Colonic mucosa (tissue), 4 donors: ENCODE data around the gene AGRP. TPM values are rescaled to one million over a fixed set of nuclear protein-coding genes. Genes with fewer than 3 reads are reported as not detected.

Experiments
- DNase-seq: peaks from one replicate; pipeline ENCODE4 v3.0.0-alpha.2; 2020
- H3K27ac ChIP-seq: fragments of 200-600 bp; one replicate; pipeline ENCODE4 v1.8.0; 2021
- H3K27me3 ChIP-seq: fragments of 200-600 bp; one replicate; pipeline ENCODE4 v1.8.0; 2021
- H3K36me3 ChIP-seq: fragments of 200-600 bp; one replicate; pipeline ENCODE4 v1.8.0; 2021
- H3K4me1 ChIP-seq: fragments of 200-600 bp; one replicate; pipeline ENCODE4 v1.8.0; 2021; ENCODE audit warnings: mild to moderate bottlenecking
- H3K4me3 ChIP-seq: fragments of 200-600 bp; one replicate; pipeline ENCODE4 v1.8.0; 2021
- H3K9ac ChIP-seq, 2 donors: one replicate each; pipeline ENCODE4 v1.7.0; 2013; ENCODE audit warnings: control low read depth in 2 of 2, low read depth in 2 of 2, low read length in 2 of 2
- H3K9me3 ChIP-seq: fragments of 200-600 bp; one replicate; pipeline ENCODE4 v1.8.0; 2021
- intact Hi-C: fragments of 100-400 bp; cut with DNase I; formaldehyde crosslinking; loops from one replicate; pipeline ENCODE4 v1.14.1; 2022
- total RNA-seq, 2 donors: library from RNA; stranded (reverse); fragmentation: NEBNext Ultra II Directional in 1 of 2; extraction: Animal tissue kit (Norgen Biotek cat#: 25700) in 1 of 2; gene quantifications; one replicate each; pipeline ENCODE4 v1.2.1, GENCODE V29; 2021
- TF ChIP-seq, protein P1 (sequence below): fragments of 200-600 bp; IDR thresholded peaks from one replicate; pipeline ENCODE4 v1.8.0; 2022; ENCODE audit warnings: antibody characterized with exemption, mild to moderate bottlenecking
- donor health status: healthy.
- donor health status: DM: no; HTN: no; CAD: no.
- donor health status: DM: no; HTN: no; CAD: no.

AGRP gene
- total RNA-seq, 2 donors from 2014 or later = not detected

DNA sequence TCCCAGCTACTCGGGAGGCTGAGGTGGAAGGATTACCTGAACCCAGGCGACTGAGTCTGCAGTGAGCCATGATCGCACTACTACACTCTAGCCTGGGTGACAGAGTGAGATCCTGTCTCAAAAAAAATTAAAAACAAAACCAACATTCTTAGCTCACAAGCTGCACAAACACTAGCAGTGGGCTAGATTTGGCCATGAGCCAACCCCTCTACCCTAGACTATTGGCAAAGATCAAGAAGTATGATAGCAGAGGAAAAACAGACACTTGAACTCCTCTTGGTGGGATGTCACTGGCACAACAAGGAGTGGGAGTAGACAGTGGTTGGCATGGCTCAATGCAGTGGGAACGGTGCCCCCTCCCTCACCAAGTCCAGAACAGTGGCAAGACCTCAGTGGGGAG lies 25.7 kb upstream of the AGRP start:
- intact Hi-C loops = no loop called here
- no peaks in the 10 kb centered on the region for H3K4me1 ChIP-seq
- TF ChIP-seq, protein P1, sequence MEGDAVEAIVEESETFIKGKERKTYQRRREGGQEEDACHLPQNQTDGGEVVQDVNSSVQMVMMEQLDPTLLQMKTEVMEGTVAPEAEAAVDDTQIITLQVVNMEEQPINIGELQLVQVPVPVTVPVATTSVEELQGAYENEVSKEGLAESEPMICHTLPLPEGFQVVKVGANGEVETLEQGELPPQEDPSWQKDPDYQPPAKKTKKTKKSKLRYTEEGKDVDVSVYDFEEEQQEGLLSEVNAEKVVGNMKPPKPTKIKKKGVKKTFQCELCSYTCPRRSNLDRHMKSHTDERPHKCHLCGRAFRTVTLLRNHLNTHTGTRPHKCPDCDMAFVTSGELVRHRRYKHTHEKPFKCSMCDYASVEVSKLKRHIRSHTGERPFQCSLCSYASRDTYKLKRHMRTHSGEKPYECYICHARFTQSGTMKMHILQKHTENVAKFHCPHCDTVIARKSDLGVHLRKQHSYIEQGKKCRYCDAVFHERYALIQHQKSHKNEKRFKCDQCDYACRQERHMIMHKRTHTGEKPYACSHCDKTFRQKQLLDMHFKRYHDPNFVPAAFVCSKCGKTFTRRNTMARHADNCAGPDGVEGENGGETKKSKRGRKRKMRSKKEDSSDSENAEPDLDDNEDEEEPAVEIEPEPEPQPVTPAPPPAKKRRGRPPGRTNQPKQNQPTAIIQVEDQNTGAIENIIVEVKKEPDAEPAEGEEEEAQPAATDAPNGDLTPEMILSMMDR = no peak
- H3K9ac ChIP-seq = no peak overlapping the region
- no peak for DNase-seq
- no peak overlapping the region for H3K27ac ChIP-seq
- no peaks in the 10 kb centered on the region for H3K36me3 ChIP-seq
- no peak overlapping the region for H3K4me3 ChIP-seq
- H3K9me3 ChIP-seq = no peaks in the 10 kb centered on the region
- no peaks in the 10 kb centered on the region for H3K27me3 ChIP-seq

DNA sequence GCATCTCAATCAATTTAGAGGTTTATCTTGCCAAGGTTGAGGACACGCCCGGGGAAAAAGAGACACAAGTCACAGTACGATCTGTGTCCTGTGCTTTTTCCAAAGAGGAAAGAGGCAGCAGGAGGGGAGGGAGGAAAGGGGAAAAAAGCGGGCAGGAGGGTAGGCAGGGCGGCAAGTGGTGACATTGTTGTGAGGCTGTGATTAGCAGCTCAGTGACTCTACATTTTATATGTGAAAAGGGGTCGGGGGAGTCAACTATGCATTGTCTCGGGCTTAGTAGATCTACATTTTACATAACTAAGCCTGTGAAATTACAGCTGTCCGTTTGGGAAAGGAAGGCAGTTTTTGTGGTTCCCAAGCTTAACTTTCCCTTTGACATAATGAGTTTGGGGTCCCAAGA lies 23.1 kb upstream of the AGRP start:
- no peak for DNase-seq
- Histone ChIP-seq H3K9ac (no peak overlapping the region), H3K27me3 (no peaks in the 10 kb centered on the region), H3K9me3 (no peaks in the 10 kb centered on the region), H3K27ac (no peak overlapping the region), H3K4me1 (no peaks in the 10 kb centered on the region), H3K36me3 (no peaks in the 10 kb centered on the region), H3K4me3 (no peak overlapping the region)
- TF ChIP-seq, protein P1 = no peak
- intact Hi-C loops = no loop called here

DNA sequence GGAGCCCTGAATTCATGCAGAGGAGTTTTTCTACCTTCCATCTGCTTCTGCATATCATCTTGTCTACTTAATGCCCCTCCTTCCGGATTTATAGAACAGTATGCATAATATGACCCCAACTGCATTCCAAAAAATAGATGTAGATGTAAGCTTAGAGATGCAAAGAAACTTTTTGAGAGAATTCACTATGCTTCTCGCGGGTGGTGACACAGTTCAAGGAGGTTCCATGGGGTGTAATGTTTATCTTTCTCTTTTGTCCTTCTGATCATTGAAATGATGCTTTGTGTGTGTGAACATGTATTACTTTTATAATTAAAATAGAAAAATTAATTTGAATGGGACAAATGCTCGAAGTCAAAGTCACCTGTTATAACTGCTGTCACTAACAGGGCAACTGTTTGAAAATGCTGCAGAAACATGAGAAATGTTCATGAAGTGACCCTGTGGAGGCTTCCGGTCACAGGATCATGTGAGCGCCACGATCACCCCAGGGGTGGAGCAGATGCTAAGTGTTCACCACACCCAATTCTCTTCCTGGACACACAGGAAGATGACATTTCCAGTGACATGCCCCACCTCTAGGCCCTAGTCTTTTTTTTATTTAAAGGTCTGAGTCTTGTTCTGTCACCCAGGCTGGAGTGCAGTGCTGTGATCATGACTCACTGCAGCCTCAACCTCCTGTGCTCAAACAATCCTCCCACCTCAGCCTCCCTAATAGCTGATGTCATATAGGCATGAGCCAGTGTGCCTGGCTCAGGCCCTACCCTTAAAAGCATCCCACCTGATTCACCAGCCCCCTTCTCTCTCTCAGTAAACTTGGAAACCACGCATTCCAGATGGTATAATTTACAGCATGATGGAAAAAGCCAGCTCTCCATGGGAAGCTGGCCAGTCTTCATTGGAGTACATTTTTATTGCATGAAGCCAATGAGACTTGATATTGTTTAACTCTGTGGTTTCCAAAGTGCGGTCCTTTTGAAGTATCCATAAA lies 21.0 kb upstream of the AGRP start:
- Histone ChIP-seq H3K9ac (no peak overlapping the region), H3K4me1 (no peaks in the 10 kb centered on the region), H3K4me3 (no peak overlapping the region), H3K36me3 (no peaks in the 10 kb centered on the region), H3K27me3 (no peaks in the 10 kb centered on the region), H3K9me3 (no peaks in the 10 kb centered on the region), H3K27ac (peak overlapping the region; percentile 46)
- intact Hi-C loops = no loop called here
- TF ChIP-seq, protein P1 = no peak
- peak; percentile 68 for DNase-seq

- Histone ChIP-seq H3K36me3 (no peaks in the 10 kb centered on the region), H3K9me3 (no peaks in the 10 kb centered on the region), H3K4me1 (no peaks in the 10 kb centered on the region), H3K9ac (no peak overlapping the region), H3K27ac (no peak overlapping the region), H3K4me3 (no peak overlapping the region), H3K27me3 (no peaks in the 10 kb centered on the region)
- no peak for DNase-seq
- TF ChIP-seq, protein P1 = no peak
- intact Hi-C loops = no loop called here
Observed at GRCh38 chr16:67499106-67499505, 15.8 kb upstream of the AGRP start.

GRCh38 chr16:67490335-67491096 lies 7.2 kb upstream of the AGRP start:
- peak overlapping the region; percentile 32 for H3K27ac ChIP-seq
- H3K4me3 ChIP-seq = no peak overlapping the region
- H3K9ac ChIP-seq = no peak overlapping the region
- intact Hi-C loops = no loop called here
- H3K4me1 ChIP-seq = peaks cover 4% of the 10 kb centered on the region
- no peaks in the 10 kb centered on the region for H3K27me3 ChIP-seq
- TF ChIP-seq, protein P1 = no peak
- H3K9me3 ChIP-seq = no peaks in the 10 kb centered on the region
- H3K36me3 ChIP-seq = no peaks in the 10 kb centered on the region
- DNase-seq = no peak
